Measurements from ENCODE around the gene CDC42EP4.

GRCh38 chr17:73323409-73324159, 11.8 kb upstream of the CDC42EP4 start:
- TF ChIP-seq, protein P1, sequence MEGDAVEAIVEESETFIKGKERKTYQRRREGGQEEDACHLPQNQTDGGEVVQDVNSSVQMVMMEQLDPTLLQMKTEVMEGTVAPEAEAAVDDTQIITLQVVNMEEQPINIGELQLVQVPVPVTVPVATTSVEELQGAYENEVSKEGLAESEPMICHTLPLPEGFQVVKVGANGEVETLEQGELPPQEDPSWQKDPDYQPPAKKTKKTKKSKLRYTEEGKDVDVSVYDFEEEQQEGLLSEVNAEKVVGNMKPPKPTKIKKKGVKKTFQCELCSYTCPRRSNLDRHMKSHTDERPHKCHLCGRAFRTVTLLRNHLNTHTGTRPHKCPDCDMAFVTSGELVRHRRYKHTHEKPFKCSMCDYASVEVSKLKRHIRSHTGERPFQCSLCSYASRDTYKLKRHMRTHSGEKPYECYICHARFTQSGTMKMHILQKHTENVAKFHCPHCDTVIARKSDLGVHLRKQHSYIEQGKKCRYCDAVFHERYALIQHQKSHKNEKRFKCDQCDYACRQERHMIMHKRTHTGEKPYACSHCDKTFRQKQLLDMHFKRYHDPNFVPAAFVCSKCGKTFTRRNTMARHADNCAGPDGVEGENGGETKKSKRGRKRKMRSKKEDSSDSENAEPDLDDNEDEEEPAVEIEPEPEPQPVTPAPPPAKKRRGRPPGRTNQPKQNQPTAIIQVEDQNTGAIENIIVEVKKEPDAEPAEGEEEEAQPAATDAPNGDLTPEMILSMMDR (IDR thresholded peaks at IDR 0.05 in 8 of 11, conservative IDR thresholded peaks at IDR 0.05 in 3 of 11): no peak
- no peak for TF ChIP-seq POLR2A (IDR thresholded peaks at IDR 0.05)
